Measurements from ENCODE around the gene NOXO1. TPM values are rescaled to one million over a fixed set of nuclear protein-coding genes. Genes with fewer than 3 reads are reported as not detected.

NOXO1 gene
- total RNA-seq, 1 donor from 2014 or later = 4.6 TPM

GRCh38 chr16:1997494-1998359 is 16.5 kb upstream of the NOXO1 start:
- no peak for ATAC-seq

- ATAC-seq = peak; percentile 39
Observed at GRCh38 chr16:1993731-1994131, 12.5 kb upstream of the NOXO1 start.

GRCh38 chr16:1992704-1993317 is 11.5 kb upstream of the NOXO1 start:
- ATAC-seq = peak; percentile 1

GRCh38 chr16:1991948-1992703 is 10.9 kb upstream of the NOXO1 start:
- peak; percentile 84 for ATAC-seq

- no peak for ATAC-seq
Observed at GRCh38 chr16:1991588-1991947, 10.3 kb upstream of the NOXO1 start.

- peak; percentile 37 for ATAC-seq
Observed at GRCh38 chr16:1991135-1991551, 9.9 kb upstream of the NOXO1 start.

GRCh38 chr16:1990351-1991134 is 9.3 kb upstream of the NOXO1 start:
- no peak for ATAC-seq

- no peak for ATAC-seq
Observed at GRCh38 chr16:1990101-1990350, 8.8 kb upstream of the NOXO1 start.

- no peak for ATAC-seq
Observed at GRCh38 chr16:1989209-1990100, 8.2 kb upstream of the NOXO1 start, which contains the start of gene SYNGR3. SYNGR3 (plus strand) TSS chr16:1989970; CDS start chr16:1990103, 133 bp downstream.

- no peak for ATAC-seq
Observed at GRCh38 chr16:1987198-1987597, 5.9 kb upstream of the NOXO1 start.

- peak; percentile 6 for ATAC-seq
Observed at GRCh38 chr16:1985466-1986150, 4.3 kb upstream of the NOXO1 start.

- no peak for ATAC-seq
Observed at GRCh38 chr16:1984347-1985225, 3.3 kb upstream of the NOXO1 start.

GRCh38 chr16:1983544-1984346 is 2.5 kb upstream of the NOXO1 start, which contains the start of gene GFER:
GFER (plus strand) TSS chr16:1984193; CDS start chr16:1984219, 26 bp downstream.
- ATAC-seq = peak; percentile 61

GRCh38 chr16:1982991-1983543 is 1.8 kb upstream of the NOXO1 start:
- no peak for ATAC-seq

- ATAC-seq = peak; percentile 2
Observed at GRCh38 chr16:1982013-1982433, 754 bp upstream of the NOXO1 start.

- no peak for ATAC-seq
Observed at GRCh38 chr16:1980770-1981087, 540 bp downstream of the NOXO1 start.

GRCh38 chr16:1980030-1980769 is 1.1 kb downstream of the NOXO1 start:
- ATAC-seq = no peak
